Activated CD8-positive, alpha-beta T cell treated with anti-CD3 and anti-CD28 coated beads, Interleukin-2, amount 10 ng/mL, durations not matched to agents 7 days and 5 days (primary cell): ENCODE results near the gene SFT2D2. TPM values are rescaled to one million over a fixed set of nuclear protein-coding genes. Genes with fewer than 3 reads are reported as not detected.

Source experiments
- ATAC-seq: fragments of 150-1000 bp; cut with Tn5 transposase; one replicate; pipeline ENCODE4 v1.10.0; 2021; ENCODE audit warnings: moderate library complexity
- CTCF ChIA-PET: fragments of 350-600 bp; sonication (Branson Sonifier 250); formaldehyde crosslinking; loops from one replicate; lab custom pipeline; 2021; ENCODE audit warnings: antibody characterized with exemption; lab: Charles Lee
- POLR2A ChIA-PET: fragments of 350-600 bp; sonication (Branson Sonifier 250); formaldehyde crosslinking; loops from one replicate; lab custom pipeline; 2021; ENCODE audit warnings: antibody characterized with exemption; lab: Charles Lee
- DNase-seq: peaks from one replicate; pipeline ENCODE4 v3.0.0-alpha.2; 2020
- H3K27ac Mint-ChIP-seq: one replicate; pipeline ENCODE4 v1.8.0; 2021; ENCODE audit warnings: mild to moderate bottlenecking, mixed read lengths
- H3K27me3 Mint-ChIP-seq: one replicate; pipeline ENCODE4 v1.8.0; 2021; ENCODE audit warnings: low read depth, mixed read lengths
- H3K36me3 Mint-ChIP-seq: one replicate; pipeline ENCODE4 v1.8.0; 2021; ENCODE audit warnings: low read depth, mixed read lengths
- H3K4me1 Mint-ChIP-seq: one replicate; pipeline ENCODE4 v1.8.0; 2021; ENCODE audit warnings: low read depth, mixed read lengths
- H3K4me3 Mint-ChIP-seq: one replicate; pipeline ENCODE4 v1.8.0; 2021; ENCODE audit warnings: mild to moderate bottlenecking, mixed read lengths
- H3K9me3 Mint-ChIP-seq: one replicate; pipeline ENCODE4 v1.8.0; 2022; ENCODE audit warnings: mixed read lengths; ENCODE audit not compliant: insufficient read depth
- total RNA-seq, 2 experiments: library from RNA; stranded (reverse); gene quantifications; one replicate each; pipeline ENCODE4 v1.2.3, GENCODE V29; 2021

SFT2D2 gene
- total RNA-seq, 2 experiments from 2014 or later, result 60.2 to 65.6 TPM

- Mint-ChIP-seq H3K27me3 (peaks cover 3% of the 10 kb centered on the region), H3K4me3 (no peak overlapping the region), H3K36me3 (peaks cover 21% of the 10 kb centered on the region), H3K4me1 (peaks cover 36% of the 10 kb centered on the region), H3K9me3 (no peaks in the 10 kb centered on the region), H3K27ac (no peak overlapping the region)
- ChIA-PET POLR2A (no interaction called here), CTCF (interaction anchor here (2.4 to 4.4 kb wide), 2 partner anchors 11 to 119 kb away, joined by 13 to 70 read pairs; no protein-coding TSS in a partner anchor)
- DNase-seq (no peak), ATAC-seq (no peak)
These were observed 1.9 kb upstream of the SFT2D2 start for GRCh38 chr1:168223681-168224540.

- Mint-ChIP-seq H3K9me3 (no peaks in the 10 kb centered on the region), H3K4me3 (peak overlapping the region; percentile 86), H3K27me3 (peaks cover 3% of the 10 kb centered on the region), H3K4me1 (peaks cover 46% of the 10 kb centered on the region), H3K27ac (no peak overlapping the region), H3K36me3 (peaks cover 31% of the 10 kb centered on the region)
- CTCF ChIA-PET, result interaction anchor here (0.6 to 4.4 kb wide), 5 partner anchors 10 to 532 kb away, joined by 3 to 70 read pairs (median 4); no protein-coding TSS in a partner anchor
- no peak for ATAC-seq
- no peak for DNase-seq
- POLR2A ChIA-PET, result interaction anchor here (1.8 to 4.0 kb wide), 3 partner anchors 10 to 288 kb away, joined by 13 to 24 read pairs (median 19); partner anchors contain the start of genes DCAF6, MPC2 and TIPRL
These were observed 813 bp upstream of the SFT2D2 start for GRCh38 chr1:168224991-168225390.

- POLR2A ChIA-PET, result interaction anchor here (0.9 to 4.0 kb wide), 3 partner anchors 8 to 48 kb away, joined by 3 to 19 read pairs (median 4); partner anchors contain the start of gene TIPRL
These were observed 1.8 kb downstream of the SFT2D2 start for GRCh38 chr1:168227620-168228019.

DNA sequence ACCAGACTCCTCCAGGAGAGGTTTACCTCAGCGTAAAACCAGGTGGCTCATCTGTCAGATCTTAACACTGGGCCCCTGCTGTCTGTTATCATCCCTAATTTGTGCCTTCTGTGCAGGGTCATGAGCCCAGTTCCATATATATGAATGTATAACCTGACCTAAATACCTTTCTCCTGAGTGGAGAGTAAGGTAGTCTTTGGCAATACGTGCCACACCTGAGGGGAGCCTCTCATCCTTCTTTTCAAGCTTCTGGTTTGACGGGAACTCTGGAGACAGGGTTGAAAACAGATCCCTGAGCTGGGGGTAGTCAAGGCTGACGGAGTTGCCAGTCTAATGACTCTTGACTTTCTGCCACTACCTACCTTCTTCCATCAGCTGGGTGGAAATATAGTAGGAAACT lies 4.1 kb downstream of the SFT2D2 start:
- ChIA-PET CTCF (interaction anchor here (1.2 to 1.9 kb wide), 2 partner anchors 50 to 113 kb away, joined by 3 to 4 read pairs; no protein-coding TSS in a partner anchor), POLR2A (no interaction called here)
- Mint-ChIP-seq H3K4me1 (peaks cover 47% of the 10 kb centered on the region), H3K9me3 (no peaks in the 10 kb centered on the region), H3K27me3 (no peaks in the 10 kb centered on the region), H3K36me3 (peaks cover 69% of the 10 kb centered on the region), H3K4me3 (no peak overlapping the region), H3K27ac (no peak overlapping the region)
- DNase-seq (no peak), ATAC-seq (no peak)

More at GRCh38 chr1:168227620-168228019, 1.8 kb downstream of the SFT2D2 start:
- DNase-seq, result no peak
- Mint-ChIP-seq H3K4me3 (peak overlapping the region; percentile 86), H3K9me3 (no peaks in the 10 kb centered on the region), H3K27me3 (peaks cover 3% of the 10 kb centered on the region), H3K27ac (no peak overlapping the region), H3K4me1 (peaks cover 46% of the 10 kb centered on the region), H3K36me3 (peaks cover 49% of the 10 kb centered on the region)
- CTCF ChIA-PET, result interaction anchor here (1.1 to 4.4 kb wide), 3 partner anchors 8 to 94 kb away, joined by 3 to 70 read pairs (median 10); no protein-coding TSS in a partner anchor
- no peak for ATAC-seq

DNA sequence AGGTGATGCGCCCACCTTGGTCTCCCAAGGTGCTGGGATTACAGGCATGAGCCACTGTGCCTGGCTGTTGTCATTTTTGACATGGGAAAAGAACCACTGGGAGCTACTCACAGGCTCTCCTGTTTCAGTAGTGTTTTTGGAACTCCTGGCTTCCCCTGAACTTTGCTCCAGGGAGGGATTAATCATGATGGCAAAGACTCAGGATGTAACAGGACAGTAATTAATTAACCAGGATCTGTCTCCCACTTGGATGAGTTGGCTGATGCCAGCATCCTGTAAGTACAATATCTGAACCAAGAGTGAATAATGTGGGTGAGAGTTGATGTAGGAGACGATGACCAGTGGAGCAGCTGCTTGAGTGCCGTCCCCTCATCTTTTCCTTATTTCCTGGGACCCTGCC lies 4.9 kb downstream of the SFT2D2 start:
- no peaks in the 10 kb centered on the region for H3K27me3 Mint-ChIP-seq
- peaks cover 47% of the 10 kb centered on the region for H3K4me1 Mint-ChIP-seq
- no peak for ATAC-seq
- POLR2A ChIA-PET, result no interaction called here
- no peaks in the 10 kb centered on the region for H3K9me3 Mint-ChIP-seq
- DNase-seq, result no peak
- H3K27ac Mint-ChIP-seq, result no peak overlapping the region
- CTCF ChIA-PET, result interaction anchor here (0.7 kb wide), 1 partner anchor 91 kb away, joined by 3 read pairs; no protein-coding TSS in a partner anchor
- no peak overlapping the region for H3K4me3 Mint-ChIP-seq
- H3K36me3 Mint-ChIP-seq, result peaks cover 75% of the 10 kb centered on the region

- no peaks in the 10 kb centered on the region for H3K9me3 Mint-ChIP-seq
- POLR2A ChIA-PET, result interaction anchor here (0.9 to 2.8 kb wide), 4 partner anchors 8 to 55 kb away, joined by 3 to 24 read pairs (median 6); partner anchors contain the start of gene SFT2D2
- DNase-seq (peak; percentile 65), ATAC-seq (peak; percentile 93)
- no peaks in the 10 kb centered on the region for H3K27me3 Mint-ChIP-seq
- H3K4me3 Mint-ChIP-seq, result no peak overlapping the region
- H3K4me1 Mint-ChIP-seq, result peaks cover 44% of the 10 kb centered on the region
- peaks cover 76% of the 10 kb centered on the region for H3K36me3 Mint-ChIP-seq
- H3K27ac Mint-ChIP-seq, result no peak overlapping the region
- CTCF ChIA-PET, result interaction anchor here (0.6 to 4.2 kb wide), 63 partner anchors 9 to 1133 kb away, joined by 3 to 82 read pairs (median 5); partner anchors contain the start of genes BLZF1, NME7, SFT2D2 and TIPRL
These were observed 9.2 kb downstream of the SFT2D2 start for GRCh38 chr1:168234846-168235547.

- Mint-ChIP-seq H3K36me3 (peaks cover 82% of the 10 kb centered on the region), H3K9me3 (no peaks in the 10 kb centered on the region), H3K27me3 (no peaks in the 10 kb centered on the region), H3K4me1 (peaks cover 44% of the 10 kb centered on the region), H3K4me3 (no peak overlapping the region), H3K27ac (no peak overlapping the region)
- DNase-seq, result no peak
- peak; percentile 47 for ATAC-seq
- ChIA-PET POLR2A (interaction anchor here (0.9 to 2.8 kb wide), 4 partner anchors 8 to 56 kb away, joined by 3 to 24 read pairs (median 6); partner anchors contain the start of gene SFT2D2), CTCF (interaction anchor here (0.6 to 4.2 kb wide), 60 partner anchors 9 to 1132 kb away, joined by 3 to 82 read pairs (median 5); partner anchors contain the start of genes BLZF1, NME7, SFT2D2 and TIPRL)
These were observed 9.7 kb downstream of the SFT2D2 start for GRCh38 chr1:168235548-168235885.

DNA sequence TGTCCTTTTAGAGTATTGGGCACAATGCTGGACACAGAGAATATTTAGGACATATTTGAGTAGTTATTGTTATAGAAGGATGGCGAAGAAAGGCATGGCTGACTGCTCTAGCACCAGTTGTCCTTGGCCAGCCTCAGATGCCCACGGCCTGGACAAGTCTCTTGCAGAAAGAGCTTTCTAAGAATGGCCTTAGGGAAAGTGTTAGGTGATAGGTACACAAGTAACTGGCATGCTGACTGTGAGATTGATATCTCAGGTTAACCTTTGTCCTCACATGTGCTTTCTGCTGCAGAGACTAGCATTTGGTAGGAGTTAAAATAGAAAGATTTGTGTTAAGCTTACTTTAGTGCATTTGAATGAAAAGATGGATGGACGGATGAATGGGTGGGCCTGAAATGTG lies 10.1 kb downstream of the SFT2D2 start:
- Mint-ChIP-seq H3K9me3 (no peaks in the 10 kb centered on the region), H3K27ac (peak overlapping the region; percentile 10), H3K4me1 (peaks cover 44% of the 10 kb centered on the region), H3K4me3 (no peak overlapping the region), H3K36me3 (peaks cover 80% of the 10 kb centered on the region), H3K27me3 (no peaks in the 10 kb centered on the region)
- DNase-seq (no peak), ATAC-seq (no peak)
- ChIA-PET CTCF (interaction anchor here (0.6 to 4.2 kb wide), 58 partner anchors 8 to 1132 kb away, joined by 3 to 82 read pairs (median 5); partner anchors contain the start of genes BLZF1, NME7, SFT2D2 and TIPRL), POLR2A (interaction anchor here (0.9 to 2.8 kb wide), 3 partner anchors 8 to 56 kb away, joined by 3 to 24 read pairs (median 3); partner anchors contain the start of gene SFT2D2)

- Mint-ChIP-seq H3K9me3 (no peaks in the 10 kb centered on the region), H3K36me3 (peaks cover 78% of the 10 kb centered on the region), H3K27ac (no peak overlapping the region), H3K4me3 (no peak overlapping the region), H3K4me1 (peaks cover 44% of the 10 kb centered on the region), H3K27me3 (no peaks in the 10 kb centered on the region)
- DNase-seq (no peak), ATAC-seq (peak; percentile 37)
- ChIA-PET POLR2A (interaction anchor here (0.9 to 2.8 kb wide), 3 partner anchors 10 to 301 kb away, joined by 3 to 24 read pairs (median 4); partner anchors contain the start of gene SFT2D2), CTCF (interaction anchor here (1.1 to 4.2 kb wide), 4 partner anchors 26 to 202 kb away, joined by 3 to 82 read pairs (median 5); no protein-coding TSS in a partner anchor)
These were observed 11.2 kb downstream of the SFT2D2 start for GRCh38 chr1:168236836-168237611.

GRCh38 chr1:168243198-168243597 lies 17.4 kb downstream of the SFT2D2 start:
- Mint-ChIP-seq H3K4me1 (peaks cover 26% of the 10 kb centered on the region), H3K4me3 (no peak overlapping the region), H3K9me3 (no peaks in the 10 kb centered on the region), H3K27me3 (no peaks in the 10 kb centered on the region), H3K36me3 (peaks cover 81% of the 10 kb centered on the region), H3K27ac (no peak overlapping the region)
- CTCF ChIA-PET, result interaction anchor here (2.1 kb wide), 1 partner anchor 8 kb away, joined by 11 read pairs; no protein-coding TSS in a partner anchor
- ATAC-seq, result no peak
- POLR2A ChIA-PET, result interaction anchor here (0.6 to 1.2 kb wide), 2 partner anchors 8 to 367 kb away, joined by 3 to 8 read pairs; no protein-coding TSS in a partner anchor
- DNase-seq, result no peak
